ENCODE measurements around the gene UGT1A4. TPM values are rescaled to one million over a fixed set of nuclear protein-coding genes. Genes with fewer than 3 reads are reported as not detected.
"Not testable (repeated sequence)": the region's sequence is repeated elsewhere in the genome, so short reads cannot be mapped to it uniquely, and the experiment has no call there.

UGT1A4 gene
- total RNA-seq, 2 donors from 2014 or later: not detected

DNA sequence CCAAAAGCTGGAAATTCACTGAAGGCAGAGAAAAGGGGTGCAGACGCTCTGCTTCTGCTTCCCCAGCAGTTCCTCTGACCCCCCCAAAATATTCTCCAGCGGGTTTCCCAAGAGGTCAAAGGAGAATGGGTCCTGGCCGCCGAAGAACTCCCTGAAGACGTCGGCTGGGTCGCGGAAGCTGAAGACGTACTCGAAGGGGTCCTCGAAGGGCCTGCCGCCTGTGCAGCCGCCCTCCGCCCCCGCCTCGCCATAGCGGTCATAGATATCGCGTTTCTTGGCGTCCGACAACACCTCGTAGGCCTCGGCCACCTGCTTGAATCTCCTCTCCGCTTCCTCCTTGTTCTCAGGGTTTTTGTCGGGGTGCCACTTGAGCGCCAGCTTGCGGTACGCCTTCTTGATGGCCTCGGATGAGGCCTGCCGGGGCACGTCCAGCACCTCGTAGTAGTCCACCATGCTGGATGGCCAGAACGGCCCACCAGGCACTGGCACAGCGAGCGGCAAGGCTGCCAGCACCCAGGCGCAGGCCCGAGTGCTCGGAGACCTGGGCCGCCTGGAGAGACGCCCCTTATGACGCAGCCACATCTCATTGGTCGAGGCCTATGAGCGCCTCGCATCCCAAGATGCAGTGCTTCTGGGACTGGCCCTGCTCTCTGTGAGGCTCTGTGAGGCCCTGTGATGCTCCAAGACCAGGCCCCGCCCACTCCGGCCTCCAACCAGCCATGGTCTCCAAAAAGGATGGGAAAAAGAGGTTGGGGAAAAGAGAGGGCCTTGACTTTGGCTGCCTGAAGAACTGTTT is 25.1 kb downstream of the UGT1A4 start:
- H3K4me1 ChIP-seq (ENCODE audit: control insufficient read depth in 1 of 2, low read depth in 2 of 2): no peaks in the 10 kb centered on the region
- no peak for DNase-seq (ENCODE audit: low spot score)

GRCh38 chr2:233745073-233745755 is 26.7 kb downstream of the UGT1A4 start:
- Histone ChIP-seq H3K4me3 (no peak overlapping the region), H3K27ac (no peak overlapping the region), H3K27me3 (replicated peaks; ENCODE audit: insufficient read depth) (no peaks in the 10 kb centered on the region), H3K9me3 (no peaks in the 10 kb centered on the region), H3K36me3 (no peaks in the 10 kb centered on the region), H3K4me1 (ENCODE audit: control insufficient read depth in 1 of 2, low read depth in 2 of 2) (no peaks in the 10 kb centered on the region)
- no peak for TF ChIP-seq CTCF (IDR thresholded peaks at IDR 0.05)
- DNase-seq (ENCODE audit: low spot score) (no peak), ATAC-seq (ENCODE audit: insufficient number of reproducible peaks, low FRiP score, low read depth) (no peak)

More for the DNA sequence above, 25.1 kb downstream of the UGT1A4 start:
- H3K9me3 ChIP-seq: no peaks in the 10 kb centered on the region
- H3K36me3 ChIP-seq: no peaks in the 10 kb centered on the region
- no peak overlapping the region for H3K27ac ChIP-seq
- H3K27me3 ChIP-seq (replicated peaks; ENCODE audit: insufficient read depth): no peaks in the 10 kb centered on the region
- no peak for TF ChIP-seq CTCF (IDR thresholded peaks at IDR 0.05)
- ATAC-seq (ENCODE audit: insufficient number of reproducible peaks, low FRiP score, low read depth): no peak
- H3K4me3 ChIP-seq: no peak overlapping the region

GRCh38 chr2:233745838-233746237 is 27.3 kb downstream of the UGT1A4 start:
- H3K4me3 ChIP-seq; H3K9me3 ChIP-seq; H3K27me3 ChIP-seq (replicated peaks; ENCODE audit: insufficient read depth); H3K36me3 ChIP-seq; ATAC-seq (ENCODE audit: insufficient number of reproducible peaks, low FRiP score, low read depth); H3K27ac ChIP-seq; DNase-seq (ENCODE audit: low spot score); H3K4me1 ChIP-seq (ENCODE audit: control insufficient read depth in 1 of 2, low read depth in 2 of 2): not testable (repeated sequence)

DNA sequence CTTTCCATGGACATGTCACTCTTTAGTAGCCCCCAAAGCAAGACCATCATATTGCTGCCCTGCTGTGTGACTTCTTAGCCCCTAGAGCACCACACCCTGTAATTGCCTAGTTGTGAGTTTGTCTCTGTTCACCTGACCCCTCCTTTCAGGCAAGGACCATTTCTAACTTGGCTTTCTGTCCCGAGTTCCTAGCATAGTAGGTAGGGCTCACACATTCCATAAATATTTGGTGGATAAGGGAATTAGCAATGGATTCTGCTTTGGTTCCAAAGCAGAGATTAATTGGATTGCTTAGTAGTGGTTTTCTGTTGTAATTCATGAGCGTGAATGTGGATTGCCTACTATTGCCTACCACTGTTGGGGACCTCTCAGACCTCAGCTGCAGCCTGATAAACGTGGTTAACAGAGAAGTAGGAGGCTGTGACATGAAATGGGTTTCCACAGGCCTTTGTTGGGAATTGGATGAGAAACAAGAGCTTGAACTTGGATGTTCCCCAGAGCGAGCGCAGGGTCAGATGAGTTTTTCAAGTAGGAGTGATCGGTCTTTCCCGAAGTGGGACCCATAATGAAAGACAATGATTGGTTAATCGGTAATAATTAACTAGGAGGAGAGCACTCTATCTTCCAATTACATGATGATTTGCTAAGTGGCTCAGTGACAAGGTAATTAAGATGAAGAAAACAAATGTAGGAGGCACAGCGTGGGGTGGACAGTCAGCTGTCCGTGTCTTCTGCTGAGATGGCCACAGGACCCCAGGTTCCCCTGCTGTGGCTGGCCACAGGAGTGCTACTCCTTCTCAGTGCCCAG is 28.1 kb downstream of the UGT1A4 start:
- Histone ChIP-seq H3K36me3 (no peaks in the 10 kb centered on the region), H3K27me3 (replicated peaks; ENCODE audit: insufficient read depth) (no peaks in the 10 kb centered on the region), H3K9me3 (no peaks in the 10 kb centered on the region), H3K4me1 (ENCODE audit: control insufficient read depth in 1 of 2, low read depth in 2 of 2) (no peaks in the 10 kb centered on the region), H3K4me3 (no peak overlapping the region), H3K27ac (no peak overlapping the region)
- ATAC-seq (ENCODE audit: insufficient number of reproducible peaks, low FRiP score, low read depth) (no peak), DNase-seq (ENCODE audit: low spot score) (no peak)
- TF ChIP-seq CTCF (IDR thresholded peaks at IDR 0.05): no peak

- Histone ChIP-seq H3K27me3 (replicated peaks; ENCODE audit: insufficient read depth) (no peaks in the 10 kb centered on the region), H3K4me1 (ENCODE audit: control insufficient read depth in 1 of 2, low read depth in 2 of 2) (no peaks in the 10 kb centered on the region), H3K9me3 (no peaks in the 10 kb centered on the region), H3K27ac (no peak overlapping the region), H3K4me3 (no peak overlapping the region), H3K36me3 (no peaks in the 10 kb centered on the region)
- ATAC-seq (ENCODE audit: insufficient number of reproducible peaks, low FRiP score, low read depth) (no peak), DNase-seq (ENCODE audit: low spot score) (no peak)
- TF ChIP-seq CTCF (IDR thresholded peaks at IDR 0.05): no peak
Observed at GRCh38 chr2:233747283-233747544, 28.7 kb downstream of the UGT1A4 start.

- not testable (repeated sequence) for H3K4me1 ChIP-seq (ENCODE audit: control insufficient read depth in 1 of 2, low read depth in 2 of 2); DNase-seq (ENCODE audit: low spot score); H3K36me3 ChIP-seq; ATAC-seq (ENCODE audit: insufficient number of reproducible peaks, low FRiP score, low read depth); H3K27me3 ChIP-seq (replicated peaks; ENCODE audit: insufficient read depth); H3K4me3 ChIP-seq; H3K9me3 ChIP-seq; H3K27ac ChIP-seq
Observed at GRCh38 chr2:233750689-233751088, 32.2 kb downstream of the UGT1A4 start.

DNA sequence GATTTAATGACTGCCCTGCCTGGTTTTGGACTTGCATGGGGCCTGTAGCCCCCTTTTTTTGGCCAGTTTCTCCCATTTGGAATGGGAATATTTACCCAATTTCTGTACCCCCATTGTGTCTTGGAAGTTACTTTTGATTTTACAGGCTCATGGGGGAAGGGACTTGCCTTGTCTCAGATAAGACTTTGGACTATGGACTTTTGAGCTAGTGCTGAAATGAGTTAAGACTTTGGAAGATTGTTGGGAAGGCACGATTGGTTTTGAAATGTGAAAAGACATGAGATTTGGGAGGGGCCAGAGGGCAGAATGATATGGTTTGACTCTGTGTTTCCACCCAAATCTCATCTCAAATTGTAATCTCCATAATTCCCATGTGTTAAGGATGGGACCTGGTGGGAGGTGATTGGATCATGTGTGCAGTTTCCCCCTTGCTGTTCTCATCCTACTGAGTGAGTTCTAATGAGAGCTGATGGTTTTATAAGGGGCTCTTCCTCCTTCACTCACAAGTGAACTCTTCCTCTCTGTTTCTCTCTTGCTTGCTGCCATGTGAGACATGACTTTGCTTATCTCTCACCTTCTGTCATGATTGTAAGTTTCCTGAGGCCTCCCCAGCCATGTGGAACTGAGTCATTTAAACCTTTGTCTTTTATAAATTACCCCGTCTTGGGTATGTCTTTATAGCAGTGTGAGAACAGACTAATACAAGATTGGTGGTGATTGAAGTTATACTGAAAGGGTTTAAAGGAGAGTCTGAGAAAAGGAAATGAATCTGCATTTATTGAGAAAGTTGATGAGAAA is 32.9 kb downstream of the UGT1A4 start:
- H3K4me3 ChIP-seq; H3K4me1 ChIP-seq (ENCODE audit: control insufficient read depth in 1 of 2, low read depth in 2 of 2); DNase-seq (ENCODE audit: low spot score); ATAC-seq (ENCODE audit: insufficient number of reproducible peaks, low FRiP score, low read depth); H3K9me3 ChIP-seq; H3K27ac ChIP-seq; H3K27me3 ChIP-seq (replicated peaks; ENCODE audit: insufficient read depth); H3K36me3 ChIP-seq: not testable (repeated sequence)

Measured in thoracic aorta (tissue), 2 donors.